GM23338 (cell line): ENCODE data around the gene NCKAP5. TPM values are rescaled to one million over a fixed set of nuclear protein-coding genes. Genes with fewer than 3 reads are reported as not detected.

Experiments used
- ATAC-seq: fragments of 200-7000 bp; cut with Tn5 transposase; 3 replicates; pipeline ENCODE4 v1.9.1; 2020
- DNase-seq: peaks from one replicate; pipeline ENCODE4 v3.0.0-alpha.2; 2015; ENCODE audit warnings: low spot score
- H2AFZ ChIP-seq: fragments of 200-600 bp; sonication (generic); 2 replicates; pipeline ENCODE4 v1.8.0; 2016; ENCODE audit warnings: antibody characterized with exemption, mild to moderate bottlenecking, moderate library complexity
- H3F3A ChIP-seq: fragments of 200-600 bp; sonication (generic); replicated peaks from 2 replicates; pipeline ENCODE4 v1.8.0; 2017; ENCODE audit warnings: antibody characterized with exemption, mixed run types, low read depth
- H3K27ac ChIP-seq: fragments of 200-600 bp; sonication (generic); 2 replicates; pipeline ENCODE4 v1.6.1; 2016; ENCODE audit warnings: low read depth
- H3K27me3 ChIP-seq: fragments of 200-600 bp; sonication (generic); 2 replicates; pipeline ENCODE4 v1.8.0; 2016; ENCODE audit warnings: mild to moderate bottlenecking, mixed run types, moderate library complexity; ENCODE audit not compliant: insufficient read depth
- H3K36me3 ChIP-seq: fragments of 200-600 bp; sonication (generic); 2 replicates; pipeline ENCODE4 v1.8.0; 2016; ENCODE audit warnings: mild to moderate bottlenecking; ENCODE audit not compliant: insufficient read depth
- H3K4me1 ChIP-seq: fragments of 200-600 bp; sonication (generic); 2 replicates; pipeline ENCODE4 v1.8.0; 2016; ENCODE audit warnings: mild to moderate bottlenecking, moderate library complexity; ENCODE audit not compliant: insufficient read depth
- H3K4me2 ChIP-seq: fragments of 200-600 bp; sonication (generic); 2 replicates; pipeline ENCODE4 v1.7.1; 2017; ENCODE audit warnings: mixed run types
- H3K4me3 ChIP-seq: fragments of 200-600 bp; sonication (generic); 2 replicates; pipeline ENCODE4 v1.6.1; 2016; ENCODE audit warnings: mixed run types
- H3K79me2 ChIP-seq: fragments of 200-600 bp; sonication (generic); replicated peaks from 2 replicates; pipeline ENCODE4 v1.8.0; 2017; ENCODE audit warnings: mild to moderate bottlenecking; ENCODE audit not compliant: insufficient read depth
- H3K9me2 ChIP-seq: fragments of 200-600 bp; sonication (generic); 2 replicates; pipeline ENCODE4 v1.8.0; 2017; ENCODE audit not compliant: insufficient read depth
- H4K20me1 ChIP-seq: fragments of 200-600 bp; sonication (generic); replicated peaks from 2 replicates; pipeline ENCODE4 v1.8.0; 2017; ENCODE audit warnings: mild to moderate bottlenecking; ENCODE audit not compliant: insufficient read depth
- H3K27ac Mint-ChIP-seq: 2 replicates; pipeline ENCODE4 v1.8.0; 2020; ENCODE audit warnings: inconsistent platforms, mild to moderate bottlenecking, moderate library complexity, mixed read lengths
- H3K27me3 Mint-ChIP-seq: 3 replicates; pipeline ENCODE4 v1.8.0; 2022; ENCODE audit warnings: low read depth, mild to moderate bottlenecking, moderate library complexity, mixed read lengths, inconsistent platforms; ENCODE audit not compliant: insufficient read depth, poor library complexity
- H3K36me3 Mint-ChIP-seq: 3 replicates; pipeline ENCODE4 v1.8.0; 2021; ENCODE audit warnings: low read depth, mild to moderate bottlenecking, inconsistent platforms, moderate library complexity, mixed read lengths
- H3K4me1 Mint-ChIP-seq: 3 replicates; pipeline ENCODE4 v1.8.0; 2020; ENCODE audit warnings: mild to moderate bottlenecking, inconsistent platforms, mixed read lengths
- H3K4me3 Mint-ChIP-seq: 3 replicates; pipeline ENCODE4 v1.8.0; 2021; ENCODE audit warnings: moderate library complexity, mild to moderate bottlenecking, inconsistent platforms, mixed read lengths
- H3K9me3 Mint-ChIP-seq: 3 replicates; pipeline ENCODE4 v1.8.0; 2020; ENCODE audit warnings: moderate library complexity, mild to moderate bottlenecking, inconsistent platforms, mixed read lengths
- CREB1 ChIP-seq: fragments of 250-450 bp; sonication (Bioruptor Pico); IDR thresholded peaks from 2 replicates; pipeline ENCODE4 v1.5.0; 2020; ENCODE audit warnings: low read depth, mild to moderate bottlenecking, moderate library complexity
- CTCF ChIP-seq, 2 experiments: fragments of 200-600 bp in 1 of 2; sonication (generic) in 1 of 2; conservative IDR thresholded peaks; 2 replicates each; pipeline versions ENCODE4 v1.5.1 to v1.6.1; 2016 to 2017; ENCODE audit warnings: antibody characterized with exemption in 2 of 2, low read depth in 2 of 2, mild to moderate bottlenecking in 2 of 2, moderate library complexity in 1 of 2
- ETS1 ChIP-seq: IDR thresholded peaks from 2 replicates; pipeline ENCODE4 v1.6.1; 2016; ENCODE audit warnings: antibody characterized with exemption
- EZH2 ChIP-seq: fragments of 200-600 bp; sonication (generic); IDR thresholded peaks from one replicate; pipeline ENCODE4 v1.8.0; 2017; ENCODE audit warnings: antibody characterized with exemption, mild to moderate bottlenecking, low read depth; ENCODE audit not compliant: unreplicated experiment
- EZH2phosphoT487 ChIP-seq: fragments of 200-600 bp; sonication (generic); IDR thresholded peaks from one replicate; pipeline ENCODE4 v1.8.1; 2018; ENCODE audit warnings: antibody characterized with exemption; ENCODE audit not compliant: unreplicated experiment
- JUNB ChIP-seq: IDR thresholded peaks from one replicate; pipeline ENCODE4 v1.6.1; 2016; ENCODE audit warnings: antibody characterized with exemption; ENCODE audit not compliant: unreplicated experiment
- NANOG ChIP-seq: IDR thresholded peaks from 2 replicates; pipeline ENCODE4 v1.6.1; 2016; ENCODE audit warnings: antibody characterized with exemption, borderline replicate concordance
- POLR2AphosphoS5 ChIP-seq: IDR thresholded peaks from 2 replicates; pipeline ENCODE4 v1.6.1; 2016; ENCODE audit warnings: antibody characterized with exemption, low read depth
- STAT1 ChIP-seq: IDR thresholded peaks from one replicate; pipeline ENCODE4 v1.6.1; 2016; ENCODE audit warnings: antibody characterized with exemption; ENCODE audit not compliant: unreplicated experiment
- ZNF114 ChIP-seq: fragments of 250-450 bp; sonication (Bioruptor Pico); IDR thresholded peaks from 2 replicates; pipeline ENCODE4 v1.5.0; 2020; ENCODE audit warnings: mild to moderate bottlenecking, moderate library complexity
- ZNF331 ChIP-seq: fragments of 250-450 bp; sonication (Bioruptor Pico); IDR thresholded peaks from 2 replicates; pipeline ENCODE4 v1.5.0; 2020; ENCODE audit warnings: low read depth, mild to moderate bottlenecking, moderate library complexity
- polyA plus RNA-seq: library from polyadenylated mRNA; unstranded; fragments of >200 nt; fragmentation: Nextera tagmentation; extraction: Ambion mirVana; gene quantifications from 2 replicates; pipeline ENCODE4 v1.2.1, GENCODE V29; 2016
- total RNA-seq: library from RNA; depleted of rRNA; stranded (reverse); fragments of >200 nt; shearing (Covaris generic); gene quantifications from 2 replicates; pipeline ENCODE4 v1.2.3, GENCODE V29; 2014
- TF ChIP-seq, protein P1 (sequence below): IDR thresholded peaks from one replicate; pipeline ENCODE4 v1.6.1; 2018; ENCODE audit warnings: antibody characterized with exemption; ENCODE audit not compliant: unreplicated experiment

Gene NCKAP5
- total and polyA plus RNA-seq, 2 experiments from 2014 or later: 0.34 to 0.73 TPM

DNA sequence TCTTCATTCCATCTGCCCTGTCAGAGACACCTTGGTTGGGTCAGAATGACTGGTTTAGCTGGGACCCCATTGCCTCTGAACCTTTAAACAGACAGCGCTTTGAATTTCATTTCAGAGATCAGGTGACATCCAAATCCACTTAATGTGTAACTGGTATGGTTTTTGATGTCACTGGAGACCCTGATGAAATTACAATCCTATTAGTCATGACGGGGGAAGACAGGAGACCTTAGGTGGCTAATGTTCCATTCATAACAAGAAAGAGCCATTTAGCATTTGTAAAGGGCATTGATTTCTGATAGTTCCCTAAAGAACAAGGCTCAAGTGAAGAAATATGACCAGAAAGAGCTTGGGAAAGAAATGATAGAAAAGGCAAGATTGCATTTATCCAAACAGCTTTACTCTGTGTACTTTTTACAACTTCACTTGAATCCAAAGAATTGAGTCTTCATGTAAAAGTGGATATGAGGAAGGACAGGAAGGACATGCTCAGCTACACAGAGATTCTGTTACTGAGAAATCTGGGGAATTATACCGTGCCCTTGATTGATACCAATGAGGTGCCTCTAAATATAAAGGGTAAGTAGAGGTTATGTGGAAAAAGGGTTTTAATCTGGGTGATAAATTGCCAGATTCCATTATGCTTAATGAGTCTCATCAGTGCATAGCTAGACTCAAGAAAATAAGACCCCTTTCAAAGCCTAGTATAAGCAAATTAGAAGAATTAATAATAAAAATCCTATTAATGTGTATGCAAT, 198.2 kb downstream of the NCKAP5 start:
- Mint-ChIP-seq H3K4me3 (no peak overlapping the region), H3K27ac (no peak overlapping the region), H3K27me3 (no peaks in the 10 kb centered on the region), H3K4me1 (peaks cover 20% of the 10 kb centered on the region), H3K9me3 (no peaks in the 10 kb centered on the region), H3K36me3 (no peaks in the 10 kb centered on the region)
- Histone ChIP-seq H3K4me1 (peaks cover 13% of the 10 kb centered on the region), H3K27ac (no peak overlapping the region), H4K20me1 (no peaks in the 10 kb centered on the region), H3K4me2 (peak overlapping the region; percentile 31; the same call in 1 of the 2 replicates), H3F3A (no peaks in the 10 kb centered on the region), H3K79me2 (no peaks in the 10 kb centered on the region), H2AFZ (no peak overlapping the region), H3K4me3 (no peak overlapping the region), H3K9me2 (peaks cover 3% of the 10 kb centered on the region; the same call in 1 of the 2 replicates), H3K27me3 (no peaks in the 10 kb centered on the region), H3K36me3 (no peaks in the 10 kb centered on the region)
- DNase-seq: peak; percentile 13
- TF ChIP-seq POLR2AphosphoS5: no peak
- TF ChIP-seq NANOG: 0 out of 2 replicates have a peak, but pooled peaks have one; percentile 32
- no peak for ATAC-seq

DNA sequence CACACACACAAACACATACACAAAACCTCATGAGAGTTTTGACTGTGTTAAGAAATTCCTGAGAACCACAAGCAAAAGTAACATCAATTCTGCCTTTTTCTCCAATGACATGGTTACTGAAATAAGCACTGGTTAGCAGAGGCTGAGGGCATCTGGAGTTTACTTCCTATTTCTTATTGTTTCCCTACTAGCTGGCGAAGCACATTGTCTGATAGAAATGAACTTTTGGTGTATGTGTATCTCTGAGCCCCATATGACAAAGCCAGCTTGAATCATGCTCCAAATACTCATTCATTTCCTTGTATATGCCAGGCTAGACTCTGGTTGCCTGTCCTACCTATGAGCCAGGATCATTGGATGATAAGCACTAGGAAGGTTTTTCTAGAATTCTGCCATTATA, 203.1 kb downstream of the NCKAP5 start:
- ATAC-seq: no peak
- no peak for TF ChIP-seq POLR2AphosphoS5
- TF ChIP-seq ZNF114 (CRISPR knock-in tag): no peak
- no peak for TF ChIP-seq ZNF331
- no peak for TF ChIP-seq ETS1
- no peak for TF ChIP-seq STAT1
- TF ChIP-seq JUNB: no peak
- TF ChIP-seq EZH2: no peak
- TF ChIP-seq NANOG: no peak
- TF ChIP-seq CTCF (conservative IDR thresholded peaks at IDR 0.05; ENCODE audit: low read depth in 2 of 2): no peak
- TF ChIP-seq, protein P1, sequence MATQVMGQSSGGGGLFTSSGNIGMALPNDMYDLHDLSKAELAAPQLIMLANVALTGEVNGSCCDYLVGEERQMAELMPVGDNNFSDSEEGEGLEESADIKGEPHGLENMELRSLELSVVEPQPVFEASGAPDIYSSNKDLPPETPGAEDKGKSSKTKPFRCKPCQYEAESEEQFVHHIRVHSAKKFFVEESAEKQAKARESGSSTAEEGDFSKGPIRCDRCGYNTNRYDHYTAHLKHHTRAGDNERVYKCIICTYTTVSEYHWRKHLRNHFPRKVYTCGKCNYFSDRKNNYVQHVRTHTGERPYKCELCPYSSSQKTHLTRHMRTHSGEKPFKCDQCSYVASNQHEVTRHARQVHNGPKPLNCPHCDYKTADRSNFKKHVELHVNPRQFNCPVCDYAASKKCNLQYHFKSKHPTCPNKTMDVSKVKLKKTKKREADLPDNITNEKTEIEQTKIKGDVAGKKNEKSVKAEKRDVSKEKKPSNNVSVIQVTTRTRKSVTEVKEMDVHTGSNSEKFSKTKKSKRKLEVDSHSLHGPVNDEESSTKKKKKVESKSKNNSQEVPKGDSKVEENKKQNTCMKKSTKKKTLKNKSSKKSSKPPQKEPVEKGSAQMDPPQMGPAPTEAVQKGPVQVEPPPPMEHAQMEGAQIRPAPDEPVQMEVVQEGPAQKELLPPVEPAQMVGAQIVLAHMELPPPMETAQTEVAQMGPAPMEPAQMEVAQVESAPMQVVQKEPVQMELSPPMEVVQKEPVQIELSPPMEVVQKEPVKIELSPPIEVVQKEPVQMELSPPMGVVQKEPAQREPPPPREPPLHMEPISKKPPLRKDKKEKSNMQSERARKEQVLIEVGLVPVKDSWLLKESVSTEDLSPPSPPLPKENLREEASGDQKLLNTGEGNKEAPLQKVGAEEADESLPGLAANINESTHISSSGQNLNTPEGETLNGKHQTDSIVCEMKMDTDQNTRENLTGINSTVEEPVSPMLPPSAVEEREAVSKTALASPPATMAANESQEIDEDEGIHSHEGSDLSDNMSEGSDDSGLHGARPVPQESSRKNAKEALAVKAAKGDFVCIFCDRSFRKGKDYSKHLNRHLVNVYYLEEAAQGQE: no peak
- TF ChIP-seq CREB1: no peak
- TF ChIP-seq EZH2phosphoT487: no peak

More for the DNA sequence above, 203.1 kb downstream of the NCKAP5 start:
- H3K4me1 ChIP-seq: peaks cover 9% of the 10 kb centered on the region
- H3K4me2 ChIP-seq: no peak overlapping the region
- no peak for DNase-seq
- H3K4me3 Mint-ChIP-seq: no peak overlapping the region
- H3K27me3 ChIP-seq: no peaks in the 10 kb centered on the region
- H3F3A ChIP-seq: no peaks in the 10 kb centered on the region
- H4K20me1 ChIP-seq: no peaks in the 10 kb centered on the region
- peaks cover 2% of the 10 kb centered on the region for H3K27me3 Mint-ChIP-seq
- no peak overlapping the region for H3K27ac ChIP-seq
- no peaks in the 10 kb centered on the region for H3K9me2 ChIP-seq
- no peak overlapping the region for H3K4me3 ChIP-seq
- no peaks in the 10 kb centered on the region for H3K36me3 ChIP-seq
- H3K36me3 Mint-ChIP-seq: no peaks in the 10 kb centered on the region
- no peak overlapping the region for H3K27ac Mint-ChIP-seq
- H2AFZ ChIP-seq: no peak overlapping the region
- no peaks in the 10 kb centered on the region for H3K79me2 ChIP-seq
- H3K4me1 Mint-ChIP-seq: peaks cover 23% of the 10 kb centered on the region
- H3K9me3 Mint-ChIP-seq: no peaks in the 10 kb centered on the region
